HUES6 (cell line): Measurements from ENCODE around the gene OR2A1.
"Not testable (repeated sequence)": the region's sequence is repeated elsewhere in the genome, so short reads cannot be mapped to it uniquely, and the experiment has no call there.

ENCODE experiments used
- H3K27ac ChIP-seq: 2 replicates; pipeline ENCODE4 v1.7.0; 2013; ENCODE audit warnings: low read depth, mild to moderate bottlenecking, low read length, inconsistent platforms
- H3K27me3 ChIP-seq: 2 replicates; pipeline ENCODE4 v1.6.1; 2013; ENCODE audit warnings: low read length; ENCODE audit not compliant: control insufficient read depth, insufficient read depth
- H3K36me3 ChIP-seq: 2 replicates; pipeline ENCODE4 v1.6.1; 2013; ENCODE audit warnings: low read length; ENCODE audit not compliant: control insufficient read depth, insufficient read depth
- H3K4me1 ChIP-seq: 2 replicates; pipeline ENCODE4 v1.6.1; 2013; ENCODE audit warnings: low read length; ENCODE audit not compliant: control insufficient read depth, insufficient read depth
- H3K4me3 ChIP-seq: 2 replicates; pipeline ENCODE4 v1.5.1; 2013; ENCODE audit warnings: low read depth, low read length
- H3K9ac ChIP-seq: one replicate; pipeline ENCODE4 v1.6.1; 2013; ENCODE audit warnings: mild to moderate bottlenecking, low read length
- H3K9me3 ChIP-seq: 2 replicates; pipeline ENCODE4 v1.6.1; 2013; ENCODE audit warnings: low read depth, low read length; ENCODE audit not compliant: control insufficient read depth, insufficient read depth

Gene OR2A1

GRCh38 chr7:144330044-144330443 lies 17.8 kb downstream of the OR2A1 start:
- H3K4me1 ChIP-seq, H3K4me3 ChIP-seq, H3K9me3 ChIP-seq, H3K27ac ChIP-seq, H3K9ac ChIP-seq, H3K36me3 ChIP-seq, H3K27me3 ChIP-seq: not testable (repeated sequence)

- H3K36me3 ChIP-seq, H3K9me3 ChIP-seq, H3K4me1 ChIP-seq, H3K27me3 ChIP-seq, H3K27ac ChIP-seq, H3K4me3 ChIP-seq, H3K9ac ChIP-seq: not testable (repeated sequence)
Measured at GRCh38 chr7:144331221-144331995, 19.2 kb downstream of the OR2A1 start.

DNA sequence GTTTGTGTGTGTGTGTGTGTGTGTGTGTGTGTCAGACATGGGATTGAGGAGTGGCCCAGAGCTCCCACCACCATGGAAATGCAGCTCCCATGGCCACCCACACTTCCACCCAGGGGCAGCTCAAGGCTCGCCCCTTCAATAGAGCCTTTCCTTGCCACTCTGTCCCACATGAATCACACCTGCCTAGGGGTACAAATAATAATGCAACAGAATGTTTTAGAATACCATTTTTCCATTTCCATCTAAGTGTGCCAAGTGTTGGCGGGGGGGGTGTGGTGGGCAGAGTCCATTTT lies 19.7 kb downstream of the OR2A1 start:
- not testable (repeated sequence) for H3K4me3 ChIP-seq, H3K9ac ChIP-seq, H3K9me3 ChIP-seq, H3K4me1 ChIP-seq, H3K27ac ChIP-seq, H3K27me3 ChIP-seq, H3K36me3 ChIP-seq

DNA sequence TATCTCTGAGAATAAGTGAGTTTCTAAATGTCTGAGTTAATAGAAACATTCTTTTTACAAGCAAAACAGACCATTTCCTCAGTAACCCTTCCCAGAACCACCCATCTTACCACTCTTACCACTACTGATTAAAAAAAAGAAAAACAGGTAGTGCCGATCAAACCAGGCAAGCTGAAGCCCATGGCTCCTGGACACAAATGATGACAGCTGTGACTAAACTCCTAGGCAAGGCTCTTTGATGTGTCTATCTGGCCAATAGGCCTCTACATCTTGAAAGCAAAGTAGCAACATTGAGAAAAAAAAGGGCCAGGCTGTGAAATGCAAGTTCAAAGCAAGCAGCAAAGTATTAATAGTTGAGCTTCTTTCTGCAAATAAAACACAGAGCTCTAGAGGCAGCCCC lies 36.4 kb downstream of the OR2A1 start:
- H3K36me3 ChIP-seq, H3K9me3 ChIP-seq, H3K9ac ChIP-seq, H3K4me3 ChIP-seq, H3K27ac ChIP-seq, H3K4me1 ChIP-seq, H3K27me3 ChIP-seq: not testable (repeated sequence)

DNA sequence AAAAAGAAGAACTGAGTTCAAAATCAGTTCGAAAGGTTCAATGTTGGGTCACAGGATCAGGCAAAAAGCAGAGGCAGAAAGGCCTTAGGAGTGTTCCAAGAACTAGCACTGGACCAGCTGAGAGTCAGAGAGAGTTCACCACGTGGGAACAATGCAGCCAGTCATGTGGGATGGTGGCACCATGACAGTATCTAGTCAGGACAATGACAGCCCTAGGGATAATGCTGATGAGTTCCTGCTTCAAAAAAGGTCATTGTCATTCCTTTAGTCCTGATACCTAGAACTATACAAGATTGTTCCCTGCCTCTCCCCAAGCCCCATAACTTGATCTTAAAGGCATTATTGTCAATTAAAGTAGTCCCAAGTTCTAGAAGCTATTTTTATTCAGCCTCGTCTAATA lies 39.4 kb downstream of the OR2A1 start:
- H3K36me3 ChIP-seq, H3K27ac ChIP-seq, H3K4me3 ChIP-seq, H3K27me3 ChIP-seq, H3K9me3 ChIP-seq, H3K4me1 ChIP-seq, H3K9ac ChIP-seq: not testable (repeated sequence)

DNA sequence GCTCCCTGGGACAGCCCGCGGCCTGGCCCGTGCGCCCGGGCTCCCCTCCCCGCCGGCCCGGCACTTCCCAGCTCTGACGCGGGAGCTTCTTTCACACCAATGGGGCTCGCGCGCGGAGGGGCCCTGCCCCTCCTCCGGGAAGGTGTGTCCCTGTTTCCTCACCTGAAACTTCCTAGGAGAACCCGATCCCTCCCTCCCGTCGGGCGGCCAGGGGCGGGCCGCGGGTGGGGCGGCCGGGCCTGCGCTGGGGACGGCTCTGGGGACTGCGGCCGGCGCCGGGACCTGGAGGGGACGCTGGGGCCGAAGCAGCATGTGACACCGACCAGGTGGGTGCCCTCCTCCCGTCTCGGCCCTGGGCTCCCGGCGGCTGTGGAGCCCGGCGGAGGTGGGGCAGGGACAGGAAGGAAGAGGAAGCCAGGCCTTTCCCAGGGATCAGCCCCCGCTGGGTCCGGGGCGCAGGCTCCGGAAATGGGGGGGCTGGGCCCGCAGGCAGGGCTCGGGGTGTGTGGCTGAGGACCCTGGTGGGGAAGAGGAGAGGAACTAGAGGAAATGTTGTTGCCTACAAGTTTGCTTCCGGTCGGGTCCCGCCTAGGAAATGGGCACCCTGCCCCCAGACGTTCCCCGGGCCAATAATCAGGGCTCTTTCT lies 43.1 kb downstream of the OR2A1 start, which contains the start of gene ARHGEF5:
TSS of gene ARHGEF5 (plus strand) at position 227 of the 647 bp plus-strand sequence. CDS start 7,268 bp downstream, outside the sequence.
- H3K4me3 ChIP-seq = peak within 1 kb of the TSS; percentile 45
- H3K9me3 ChIP-seq, H3K4me1 ChIP-seq, H3K27me3 ChIP-seq, H3K9ac ChIP-seq, H3K27ac ChIP-seq, H3K36me3 ChIP-seq: not testable (repeated sequence)

- H3K9me3 ChIP-seq, H3K36me3 ChIP-seq, H3K27ac ChIP-seq, H3K9ac ChIP-seq, H3K27me3 ChIP-seq, H3K4me3 ChIP-seq, H3K4me1 ChIP-seq: not testable (repeated sequence)
Measured at GRCh38 chr7:144356185-144356584, 44.0 kb downstream of the OR2A1 start.

GRCh38 chr7:144356860-144357259 lies 44.6 kb downstream of the OR2A1 start:
- H3K9ac ChIP-seq, H3K36me3 ChIP-seq, H3K27ac ChIP-seq, H3K27me3 ChIP-seq, H3K9me3 ChIP-seq, H3K4me1 ChIP-seq, H3K4me3 ChIP-seq: not testable (repeated sequence)

DNA sequence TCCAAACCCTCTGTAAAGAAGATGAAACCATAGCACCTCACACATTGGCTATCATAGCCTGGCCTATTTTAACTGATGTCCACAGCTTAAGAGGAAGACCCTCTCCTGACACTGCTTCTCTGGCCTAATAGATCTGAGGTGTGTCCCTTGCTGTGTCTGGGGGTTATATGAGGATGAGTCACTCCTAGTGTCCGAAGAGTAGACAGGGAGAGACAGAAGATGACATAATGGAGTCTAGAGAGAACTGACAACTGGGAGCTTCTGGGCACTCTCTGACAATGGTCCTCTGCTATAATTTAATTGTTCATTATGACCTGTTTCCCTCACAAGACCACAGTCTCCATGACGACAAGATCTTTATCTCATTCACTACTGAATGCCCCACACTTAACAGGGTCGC lies 49.8 kb downstream of the OR2A1 start:
- not testable (repeated sequence) for H3K27me3 ChIP-seq, H3K27ac ChIP-seq, H3K36me3 ChIP-seq, H3K4me1 ChIP-seq, H3K9ac ChIP-seq, H3K4me3 ChIP-seq, H3K9me3 ChIP-seq

GRCh38 chr7:144365523-144365922 lies 53.3 kb downstream of the OR2A1 start:
- not testable (repeated sequence) for H3K27ac ChIP-seq, H3K27me3 ChIP-seq, H3K4me1 ChIP-seq, H3K9me3 ChIP-seq, H3K9ac ChIP-seq, H3K4me3 ChIP-seq, H3K36me3 ChIP-seq

GRCh38 chr7:144367250-144367649 lies 55.0 kb downstream of the OR2A1 start:
- not testable (repeated sequence) for H3K36me3 ChIP-seq, H3K27me3 ChIP-seq, H3K9ac ChIP-seq, H3K4me3 ChIP-seq, H3K27ac ChIP-seq, H3K4me1 ChIP-seq, H3K9me3 ChIP-seq

- H3K27me3 ChIP-seq, H3K4me3 ChIP-seq, H3K4me1 ChIP-seq, H3K27ac ChIP-seq, H3K9ac ChIP-seq, H3K36me3 ChIP-seq, H3K9me3 ChIP-seq: not testable (repeated sequence)
Measured at GRCh38 chr7:144369221-144369620, 57.0 kb downstream of the OR2A1 start.
